HG02678 (cell line): ENCODE results near the gene SCN4B.

ENCODE experiments used
- ATAC-seq: cut with Tn5 transposase; IDR thresholded peaks from one replicate; pipeline ENCODE4 v1.9.1; 2021; ENCODE audit warnings: mild to moderate bottlenecking, moderate library complexity; ENCODE audit not compliant: unreplicated experiment

SCN4B gene

GRCh38 chr11:118105657-118106305, 46.8 kb downstream of the SCN4B start:
- no peak for ATAC-seq

- ATAC-seq = no peak
Observed at GRCh38 chr11:118104491-118104890, 48.1 kb downstream of the SCN4B start.

- no peak for ATAC-seq
Observed at GRCh38 chr11:118102721-118103261, 49.8 kb downstream of the SCN4B start.

- no peak for ATAC-seq
Observed at GRCh38 chr11:118100691-118101232, 51.9 kb downstream of the SCN4B start.

- no peak for ATAC-seq
Observed at GRCh38 chr11:118099838-118100556, 52.6 kb downstream of the SCN4B start.

- ATAC-seq = no peak
Observed at GRCh38 chr11:118098996-118099837, 53.4 kb downstream of the SCN4B start.

GRCh38 chr11:118095967-118096367, 56.7 kb downstream of the SCN4B start:
- ATAC-seq = no peak

GRCh38 chr11:118095493-118095892, 57.1 kb downstream of the SCN4B start:
- ATAC-seq = no peak

- ATAC-seq = no peak
Observed at GRCh38 chr11:118092907-118093571, 59.6 kb downstream of the SCN4B start.

- no peak for ATAC-seq
Observed at GRCh38 chr11:118091690-118092089, 60.9 kb downstream of the SCN4B start.

GRCh38 chr11:118090545-118091162, 62.0 kb downstream of the SCN4B start:
- ATAC-seq = no peak

GRCh38 chr11:118088531-118088930, 64.1 kb downstream of the SCN4B start:
- ATAC-seq = no peak

GRCh38 chr11:118087931-118088330, 64.7 kb downstream of the SCN4B start:
- no peak for ATAC-seq

- no peak for ATAC-seq
Observed at GRCh38 chr11:118086913-118087768, 65.5 kb downstream of the SCN4B start, which contains the start of gene SMIM35. Gene SMIM35 (minus strand): TSS chr11:118086963. CDS start chr11:118086757, 206 bp downstream.

GRCh38 chr11:118084656-118085055, 68.0 kb downstream of the SCN4B start:
- ATAC-seq = no peak

GRCh38 chr11:118084247-118084646, 68.4 kb downstream of the SCN4B start:
- ATAC-seq = no peak
